ENCODE measurements around the gene STK26.
A peak's percentile ranks its signal among the peaks of the same experiment; 100 is the strongest.

STK26 gene

GRCh38 chrX:132101206-132101605 lies 78.1 kb downstream of the STK26 start:
- no peak for DNase-seq

DNA sequence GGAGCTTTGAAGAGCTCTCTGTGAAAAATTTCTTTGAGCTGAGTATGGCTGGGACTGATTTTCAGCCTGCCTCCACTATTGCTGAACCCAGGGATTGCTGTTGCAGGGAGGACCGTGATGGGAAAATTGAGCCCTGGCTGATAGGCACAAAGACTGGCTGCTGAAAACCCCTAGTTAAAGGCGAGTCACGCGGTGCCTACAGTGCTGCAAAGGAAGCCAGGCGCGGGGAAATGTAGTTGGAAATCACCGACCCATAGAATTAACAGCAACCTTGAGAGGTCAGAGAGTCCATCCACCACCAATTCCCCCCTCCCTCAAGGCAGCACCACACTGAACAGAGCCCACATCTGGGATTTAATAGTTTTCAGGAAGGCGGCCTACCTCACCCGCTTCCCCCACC lies 78.7 kb downstream of the STK26 start:
- DNase-seq, result no peak

- no peak for DNase-seq
Observed at GRCh38 chrX:132107291-132107690, 84.2 kb downstream of the STK26 start.

DNA sequence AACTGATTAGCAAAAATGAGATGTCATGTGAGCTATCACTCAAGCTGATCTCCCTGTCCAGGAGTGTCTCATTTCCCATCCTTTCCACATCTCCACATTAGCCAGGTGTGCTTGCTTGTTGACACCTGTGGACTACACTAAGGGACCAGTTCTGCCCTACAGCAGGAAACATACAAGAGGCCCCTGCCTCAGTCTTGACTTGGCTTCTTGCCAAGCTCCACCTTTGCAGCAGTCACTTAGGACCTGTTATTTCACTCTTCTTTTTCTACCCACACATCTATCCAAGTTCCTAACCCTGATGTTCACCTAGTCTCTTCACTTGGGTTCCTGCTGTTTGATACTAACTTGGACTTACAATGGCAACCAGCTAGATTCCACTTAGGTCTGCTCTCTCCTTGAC lies 91.5 kb downstream of the STK26 start:
- peak; percentile 25 for DNase-seq

- DNase-seq, result no peak
Observed at GRCh38 chrX:132115792-132116191, 92.7 kb downstream of the STK26 start.

DNA sequence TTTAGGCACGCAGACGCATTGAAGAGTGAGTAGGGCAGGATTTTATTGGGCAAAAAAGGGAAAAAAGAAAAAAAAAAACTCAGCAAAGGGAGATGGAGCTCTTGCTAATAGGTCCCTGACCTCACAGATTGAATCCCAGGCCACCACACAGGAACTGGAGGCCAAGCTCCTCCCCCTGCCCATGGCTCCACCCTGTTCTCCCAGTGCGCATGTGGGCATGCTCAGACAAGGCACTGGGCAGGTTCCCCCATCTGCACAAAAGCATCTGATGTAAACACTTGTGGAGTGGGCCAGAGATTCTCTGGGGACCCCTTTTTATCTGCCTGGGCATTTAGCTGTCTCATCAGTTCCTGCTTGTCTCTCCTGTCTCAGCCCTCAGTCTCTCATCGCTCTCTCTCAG lies 95.3 kb downstream of the STK26 start:
- DNase-seq, result no peak

- DNase-seq, result no peak
Observed at GRCh38 chrX:132119283-132119682, 96.2 kb downstream of the STK26 start.

- DNase-seq, result no peak
Observed at GRCh38 chrX:132119821-132120515, 96.9 kb downstream of the STK26 start.

- no peak for DNase-seq
Observed at GRCh38 chrX:132120913-132121312, 97.8 kb downstream of the STK26 start.

All from NCI-H1417 treated with DMSO at 0.1 percent for 48 hours (cell line).